Stimulated activated naive CD8-positive, alpha-beta T cell treated with anti-CD3 and anti-CD28 coated beads, Interleukin-15, Interleukin-2, amounts not matched to agents 100 ng/mL and 50 ng/mL, for 24 hours (primary cell): ENCODE measurements around the gene DNAI1.

Experiments
- H3K27ac Mint-ChIP-seq: one replicate; pipeline ENCODE4 v1.8.0; 2021; ENCODE audit warnings: mild to moderate bottlenecking, mixed read lengths
- H3K27me3 Mint-ChIP-seq: one replicate; pipeline ENCODE4 v1.8.0; 2021; ENCODE audit warnings: mixed read lengths
- H3K36me3 Mint-ChIP-seq: one replicate; pipeline ENCODE4 v1.8.0; 2021; ENCODE audit warnings: low read depth, mixed read lengths
- H3K4me1 Mint-ChIP-seq: one replicate; pipeline ENCODE4 v1.8.0; 2021; ENCODE audit warnings: low read depth, mixed read lengths
- H3K4me3 Mint-ChIP-seq: one replicate; pipeline ENCODE4 v1.8.0; 2021; ENCODE audit warnings: mild to moderate bottlenecking, mixed read lengths
- H3K9me3 Mint-ChIP-seq: one replicate; pipeline ENCODE4 v1.8.0; 2021; ENCODE audit warnings: mixed read lengths

Gene DNAI1

DNA sequence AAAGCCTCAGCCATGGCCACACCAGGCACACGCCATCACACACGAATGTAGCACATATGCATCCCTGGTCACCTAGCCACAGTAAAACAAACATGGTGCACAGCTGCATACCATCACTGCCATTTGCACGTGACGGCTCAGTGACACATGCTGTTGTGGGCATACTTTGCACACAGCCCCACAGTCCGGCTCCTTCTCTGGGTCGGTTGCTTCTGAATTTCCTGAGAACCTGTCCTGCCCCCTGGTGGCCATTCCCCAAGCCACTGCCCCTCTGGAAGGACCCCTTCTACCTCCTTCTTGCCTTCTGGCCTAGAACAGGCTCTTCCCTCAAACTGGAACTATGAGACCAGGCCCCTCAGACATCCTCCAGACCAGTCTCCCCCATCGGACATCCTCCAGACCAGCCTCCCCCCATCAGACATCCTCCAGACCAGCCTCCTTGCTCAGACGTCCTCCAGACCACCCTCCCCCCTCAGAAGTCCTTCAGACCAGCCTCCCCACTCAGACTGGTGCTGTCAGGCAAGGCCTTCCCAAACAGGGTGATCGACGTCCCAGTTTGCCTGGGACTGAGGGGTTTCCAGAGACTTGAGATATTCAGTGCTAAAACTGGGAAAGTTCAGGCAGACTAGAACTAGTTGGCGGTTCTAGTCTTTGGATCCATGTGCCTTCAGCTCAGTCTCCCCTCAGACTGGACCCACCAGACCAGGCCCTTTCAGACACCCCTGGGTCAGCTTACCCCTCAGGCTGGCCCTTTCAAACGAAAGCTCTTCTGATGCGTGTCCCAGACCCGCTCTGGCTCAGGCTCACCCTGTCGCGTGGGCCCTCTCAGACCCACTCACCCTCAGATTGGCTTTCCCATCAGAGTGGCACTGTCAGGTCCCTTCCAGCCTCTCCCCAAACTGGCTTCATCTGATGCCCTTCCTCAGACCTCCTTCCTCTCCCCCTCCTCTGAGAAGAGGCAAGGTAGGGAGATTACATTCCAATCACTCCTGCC is 88.5 kb downstream of the DNAI1 start:
- Mint-ChIP-seq H3K4me1 (no peaks in the 10 kb centered on the region), H3K9me3 (no peaks in the 10 kb centered on the region), H3K27ac (no peak overlapping the region), H3K27me3 (peaks cover 16% of the 10 kb centered on the region), H3K4me3 (no peak overlapping the region), H3K36me3 (no peaks in the 10 kb centered on the region)

DNA sequence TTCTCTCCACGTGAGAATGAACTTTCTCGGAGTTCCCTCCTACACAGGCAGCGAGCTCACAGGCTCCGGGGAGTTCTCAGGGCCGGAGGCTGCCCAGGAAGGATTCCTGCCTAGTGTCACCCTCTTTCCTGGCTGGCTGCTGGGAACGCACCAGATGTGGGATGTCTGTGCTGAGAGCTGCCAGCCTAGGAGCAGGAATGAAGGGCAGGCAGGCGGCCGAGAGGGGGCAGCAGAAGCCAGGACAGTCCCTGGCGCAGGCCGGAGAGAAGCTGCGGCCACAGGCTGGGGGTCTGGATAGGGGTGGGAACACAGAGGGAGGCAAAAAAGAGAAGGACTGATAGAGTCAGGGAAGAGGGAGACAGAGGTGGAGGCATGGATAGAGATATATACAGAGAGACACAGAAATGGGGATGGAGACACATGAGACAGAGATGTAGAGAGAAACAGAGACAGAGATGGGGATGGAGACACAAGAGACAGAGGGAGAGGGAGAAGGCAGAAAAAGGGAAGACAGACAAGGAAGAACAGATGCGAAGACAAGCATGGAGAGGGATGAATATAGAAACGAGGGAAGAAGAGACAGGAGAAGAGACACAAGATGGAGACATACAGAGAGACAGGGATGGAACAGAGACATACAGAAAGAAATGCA is 89.5 kb downstream of the DNAI1 start:
- Mint-ChIP-seq H3K36me3 (no peaks in the 10 kb centered on the region), H3K27me3 (peaks cover 16% of the 10 kb centered on the region), H3K9me3 (no peaks in the 10 kb centered on the region), H3K4me1 (no peaks in the 10 kb centered on the region), H3K4me3 (no peak overlapping the region), H3K27ac (no peak overlapping the region)

DNA sequence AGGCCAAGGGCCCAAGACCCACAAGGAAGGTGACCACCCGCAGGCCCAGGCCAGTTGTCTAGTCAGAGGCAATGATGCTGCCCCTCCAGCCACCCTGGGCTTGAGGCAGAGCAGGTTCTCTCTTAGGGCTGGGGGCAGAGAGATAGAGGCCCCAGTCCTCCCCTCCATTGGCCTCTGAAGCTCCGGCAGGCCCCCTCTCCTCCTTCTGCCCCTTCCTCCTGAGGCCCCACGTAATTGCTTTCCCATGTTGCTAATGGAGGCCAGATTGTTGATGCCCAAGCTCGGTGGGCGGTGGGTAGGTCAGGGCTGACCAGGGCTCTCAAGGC is 90.8 kb downstream of the DNAI1 start:
- peaks cover 14% of the 10 kb centered on the region for H3K27me3 Mint-ChIP-seq
- H3K9me3 Mint-ChIP-seq, result no peaks in the 10 kb centered on the region
- H3K27ac Mint-ChIP-seq, result no peak overlapping the region
- H3K36me3 Mint-ChIP-seq, result no peaks in the 10 kb centered on the region
- H3K4me3 Mint-ChIP-seq, result no peak overlapping the region
- H3K4me1 Mint-ChIP-seq, result no peaks in the 10 kb centered on the region

DNA sequence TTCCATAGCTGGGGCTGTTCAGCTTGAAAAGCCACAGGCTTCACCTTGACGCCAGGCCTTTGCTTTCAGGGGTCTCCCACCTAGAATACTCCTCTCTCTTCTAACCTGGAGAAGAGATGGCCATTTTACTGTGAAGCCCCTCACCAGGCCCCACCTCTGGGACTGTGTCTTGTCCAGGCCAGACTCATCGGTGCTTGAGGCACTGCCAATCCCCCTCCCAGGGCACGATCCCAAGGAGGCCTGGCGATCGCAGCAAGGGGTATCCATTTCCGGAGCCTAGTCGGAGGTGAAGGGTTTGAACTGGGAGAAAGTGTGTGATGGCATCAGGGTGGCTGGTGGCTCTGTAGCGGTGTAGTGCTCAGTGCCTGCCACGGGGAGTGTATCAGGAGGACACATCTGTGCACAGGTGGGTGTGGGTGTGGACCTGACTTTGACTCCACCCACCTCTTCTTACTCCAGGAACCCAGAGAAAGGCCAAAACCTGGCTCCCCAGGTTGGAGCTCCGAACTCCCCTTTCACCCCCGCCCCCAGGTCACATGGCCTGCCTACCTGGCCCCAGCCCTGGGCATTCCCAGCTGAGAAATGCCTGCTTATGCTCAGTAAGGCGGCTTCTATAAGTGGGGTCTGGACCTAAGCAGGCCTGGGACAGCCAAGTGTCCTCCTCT is 91.5 kb downstream of the DNAI1 start:
- peaks cover 16% of the 10 kb centered on the region for H3K27me3 Mint-ChIP-seq
- no peak overlapping the region for H3K4me3 Mint-ChIP-seq
- H3K36me3 Mint-ChIP-seq, result no peaks in the 10 kb centered on the region
- H3K9me3 Mint-ChIP-seq, result no peaks in the 10 kb centered on the region
- no peak overlapping the region for H3K27ac Mint-ChIP-seq
- H3K4me1 Mint-ChIP-seq, result no peaks in the 10 kb centered on the region

DNA sequence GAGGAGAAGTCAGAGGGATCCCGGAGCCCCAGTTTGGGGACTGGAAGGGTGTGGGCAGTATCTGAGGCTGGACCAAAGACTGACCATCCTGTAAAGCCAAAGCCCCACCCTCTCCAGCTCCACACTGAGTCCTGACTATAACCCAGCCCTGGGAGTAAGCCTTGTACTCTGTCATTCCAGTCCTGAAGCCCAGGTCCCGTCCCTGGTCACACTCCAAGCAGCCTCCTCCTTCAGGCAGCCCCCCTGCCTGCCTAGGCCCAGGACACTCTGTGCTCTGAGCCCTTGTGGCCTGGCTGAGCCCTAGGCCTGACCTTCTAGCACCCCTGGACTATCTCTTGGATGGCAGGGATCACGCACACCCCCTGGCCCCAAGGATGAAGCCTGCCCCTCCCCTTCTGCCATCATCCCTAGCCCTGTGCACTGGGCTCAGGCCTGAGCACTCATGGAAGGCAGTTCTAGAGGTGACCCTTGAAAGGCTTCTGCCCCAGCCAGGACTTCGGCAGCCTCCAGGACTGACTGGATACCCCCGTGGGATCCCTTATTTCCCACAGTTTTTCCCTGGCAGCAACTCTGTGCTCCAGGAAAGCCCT is 92.2 kb downstream of the DNAI1 start:
- Mint-ChIP-seq H3K36me3 (no peaks in the 10 kb centered on the region), H3K9me3 (no peaks in the 10 kb centered on the region), H3K4me3 (no peak overlapping the region), H3K27me3 (peaks cover 12% of the 10 kb centered on the region), H3K27ac (no peak overlapping the region), H3K4me1 (no peaks in the 10 kb centered on the region)

DNA sequence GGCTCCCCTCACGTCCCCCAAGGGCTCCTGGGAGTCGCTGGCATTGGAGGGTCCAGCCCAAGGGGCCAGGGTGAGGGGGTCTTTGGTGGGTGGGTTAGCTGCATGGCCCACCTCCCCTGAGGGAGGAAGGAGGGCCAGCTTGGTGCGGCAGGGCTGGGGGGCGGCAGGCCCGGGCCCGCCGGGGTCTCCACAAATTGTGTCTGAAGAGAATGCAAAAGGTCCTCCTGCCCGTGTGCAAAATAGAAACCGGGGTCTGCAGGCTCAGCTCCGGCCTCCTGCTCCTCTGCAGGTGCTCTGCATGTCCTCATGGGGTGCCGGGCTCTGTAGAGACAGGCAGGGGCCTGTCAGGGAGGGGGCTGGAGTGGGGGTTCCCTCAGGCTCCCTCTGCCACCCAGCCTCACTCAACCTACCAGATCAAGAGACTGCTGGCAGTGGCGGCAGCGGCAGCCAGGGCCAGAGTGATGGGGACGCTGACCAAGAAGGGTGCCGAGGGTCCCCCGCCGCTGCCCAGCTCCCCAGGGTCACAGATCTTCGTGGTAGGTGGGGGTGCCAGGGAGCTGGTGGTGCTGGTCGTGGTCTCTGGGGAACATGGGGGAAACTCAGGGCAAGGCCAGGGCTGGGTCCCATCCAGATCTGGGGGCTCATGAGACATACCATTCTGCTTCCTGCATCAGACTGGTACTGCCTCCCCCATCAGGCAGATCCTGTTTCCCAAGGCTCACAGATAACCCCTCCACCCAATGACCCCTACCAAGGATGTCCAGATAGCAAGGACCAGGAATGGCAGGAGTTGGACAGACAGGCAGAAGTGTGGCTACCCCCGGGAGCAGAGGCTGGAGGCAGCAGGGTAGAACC is 93.4 kb downstream of the DNAI1 start:
- H3K36me3 Mint-ChIP-seq, result no peaks in the 10 kb centered on the region

DNA sequence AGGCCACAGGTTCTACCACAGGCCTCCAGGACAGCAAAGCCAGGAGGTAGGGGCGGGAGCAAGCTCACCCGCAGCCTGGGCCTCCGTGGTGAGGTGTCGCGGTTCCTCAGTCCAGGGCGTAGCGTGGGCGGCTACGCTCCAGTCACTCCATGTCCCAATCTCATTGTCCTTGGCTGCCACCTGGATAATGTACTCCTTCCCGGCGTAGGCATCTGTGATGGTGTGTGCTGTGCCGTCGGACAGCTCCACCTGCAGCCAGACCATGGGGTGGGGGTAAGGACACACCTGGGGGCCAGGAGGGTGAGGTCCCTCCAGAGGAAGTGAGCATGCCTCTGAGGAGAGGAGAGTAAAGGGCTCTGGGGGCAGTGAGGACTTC is 94.0 kb downstream of the DNAI1 start:
- no peak overlapping the region for H3K27ac Mint-ChIP-seq
- H3K4me1 Mint-ChIP-seq, result no peaks in the 10 kb centered on the region
- H3K9me3 Mint-ChIP-seq, result no peaks in the 10 kb centered on the region
- no peaks in the 10 kb centered on the region for H3K36me3 Mint-ChIP-seq
- H3K27me3 Mint-ChIP-seq, result peaks cover 12% of the 10 kb centered on the region
- H3K4me3 Mint-ChIP-seq, result no peak overlapping the region

More for the DNA sequence above, 93.4 kb downstream of the DNAI1 start:
- no peak overlapping the region for H3K27ac Mint-ChIP-seq
- no peaks in the 10 kb centered on the region for H3K9me3 Mint-ChIP-seq
- H3K4me1 Mint-ChIP-seq, result no peaks in the 10 kb centered on the region
- peaks cover 12% of the 10 kb centered on the region for H3K27me3 Mint-ChIP-seq
- no peak overlapping the region for H3K4me3 Mint-ChIP-seq

DNA sequence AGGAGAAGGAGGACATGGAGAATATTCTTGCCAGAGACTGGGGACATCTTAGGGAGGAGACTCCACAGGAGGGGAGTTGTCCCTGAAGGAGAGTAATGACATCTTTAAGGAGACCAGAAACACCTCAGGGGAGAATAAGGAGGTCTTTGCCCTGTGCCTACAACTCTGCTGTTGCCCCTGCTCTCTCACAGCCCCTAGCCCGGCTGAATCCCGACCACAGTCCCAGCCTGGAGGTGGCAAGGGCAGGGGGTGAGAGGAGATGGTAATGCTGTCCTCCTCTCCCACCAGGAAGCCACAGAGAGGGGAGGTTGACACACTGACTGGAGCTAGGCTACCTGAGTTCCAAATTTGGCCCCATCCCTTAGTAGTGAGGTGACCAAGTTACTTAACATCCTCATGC is 94.4 kb downstream of the DNAI1 start:
- Mint-ChIP-seq H3K9me3 (no peaks in the 10 kb centered on the region), H3K4me3 (no peak overlapping the region), H3K27me3 (peaks cover 12% of the 10 kb centered on the region), H3K36me3 (no peaks in the 10 kb centered on the region), H3K4me1 (no peaks in the 10 kb centered on the region), H3K27ac (no peak overlapping the region)

DNA sequence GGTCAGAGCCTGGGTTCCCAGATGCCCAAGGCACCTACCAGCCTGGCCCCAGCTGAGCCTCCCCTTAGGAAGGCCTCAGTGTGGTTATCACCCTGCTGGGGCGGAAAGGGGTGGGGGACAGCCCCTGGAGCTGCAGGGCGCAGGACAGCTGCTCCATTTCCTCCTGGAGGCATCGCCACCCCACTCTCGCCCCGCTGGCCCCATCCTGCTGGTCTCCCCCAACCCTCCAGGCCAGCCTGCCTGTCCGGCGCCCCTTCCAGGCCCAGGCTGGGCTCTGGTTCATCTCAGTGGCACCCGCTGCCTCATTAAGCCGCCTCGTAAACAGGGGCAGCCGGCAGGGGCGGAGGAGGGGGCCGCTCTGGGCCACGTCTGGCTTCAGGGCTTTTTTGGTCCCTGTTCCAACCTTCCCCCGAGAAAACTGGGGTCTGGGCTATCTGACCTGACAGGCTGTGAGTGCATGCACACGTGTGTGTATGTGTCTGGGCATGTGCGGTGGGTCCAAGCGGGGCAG is 95.0 kb downstream of the DNAI1 start:
- peaks cover 10% of the 10 kb centered on the region for H3K27me3 Mint-ChIP-seq
- no peaks in the 10 kb centered on the region for H3K36me3 Mint-ChIP-seq

DNA sequence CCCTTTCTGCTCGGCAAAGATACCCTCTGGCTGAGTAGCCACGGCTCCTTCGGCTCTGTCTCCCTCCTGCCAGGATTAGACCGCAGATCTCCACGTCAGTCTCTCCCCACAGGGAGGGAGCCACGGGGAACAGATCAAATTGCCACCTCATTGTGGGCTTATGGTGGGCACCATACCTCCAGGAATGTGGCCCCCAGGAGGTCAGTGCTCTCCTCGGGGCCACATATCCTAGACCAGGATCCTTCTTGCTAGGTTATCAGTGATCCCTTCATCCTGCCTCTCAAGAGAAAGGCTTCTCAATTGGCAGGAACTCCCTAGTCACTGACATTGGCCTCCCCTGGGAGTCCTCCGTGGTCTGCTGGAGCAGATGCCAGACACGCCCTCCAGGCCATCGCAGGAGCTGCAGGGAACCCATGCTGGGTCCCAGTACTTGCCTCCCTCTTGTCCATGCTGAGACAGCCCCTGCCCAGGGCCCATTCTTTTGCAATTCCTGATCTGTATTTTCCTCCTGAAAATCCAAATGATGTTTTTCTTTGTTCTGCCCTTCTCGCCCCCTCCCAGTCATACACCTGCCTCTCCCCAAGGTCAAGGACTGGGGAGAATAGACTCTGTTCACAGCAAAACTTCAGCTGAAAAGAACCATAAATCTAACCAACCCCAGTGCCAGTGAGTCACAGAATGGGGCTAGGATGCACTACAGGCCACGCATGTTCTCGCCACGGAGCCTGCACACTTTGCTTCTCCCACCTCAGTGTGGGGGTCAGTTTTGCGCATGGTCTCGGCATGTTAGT is 95.8 kb downstream of the DNAI1 start:
- no peak overlapping the region for H3K4me3 Mint-ChIP-seq
- no peak overlapping the region for H3K27ac Mint-ChIP-seq
- no peaks in the 10 kb centered on the region for H3K9me3 Mint-ChIP-seq
- no peaks in the 10 kb centered on the region for H3K36me3 Mint-ChIP-seq
- H3K27me3 Mint-ChIP-seq, result peaks cover 13% of the 10 kb centered on the region
- H3K4me1 Mint-ChIP-seq, result no peaks in the 10 kb centered on the region

More for the DNA sequence above, 95.0 kb downstream of the DNAI1 start:
- Mint-ChIP-seq H3K4me1 (no peaks in the 10 kb centered on the region), H3K27ac (no peak overlapping the region), H3K9me3 (no peaks in the 10 kb centered on the region), H3K4me3 (no peak overlapping the region)

DNA sequence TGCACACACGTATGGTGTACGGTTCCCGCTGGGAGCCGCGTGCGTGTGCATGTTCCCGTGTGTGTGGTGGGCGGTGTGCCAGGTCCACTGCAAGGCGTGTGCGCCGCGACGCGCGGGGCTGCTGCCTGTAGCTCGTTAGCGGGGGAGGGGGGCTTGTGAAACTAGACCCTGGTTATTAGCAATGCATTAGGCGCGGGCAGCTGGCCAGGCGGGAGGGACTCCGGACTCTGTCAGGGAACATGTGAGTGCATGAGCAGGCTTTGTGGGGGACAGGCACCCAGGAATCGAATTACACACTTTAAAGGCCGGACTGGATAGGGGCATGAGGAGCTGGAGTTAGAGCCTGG is 96.4 kb downstream of the DNAI1 start:
- Mint-ChIP-seq H3K36me3 (no peaks in the 10 kb centered on the region), H3K4me1 (no peaks in the 10 kb centered on the region), H3K9me3 (no peaks in the 10 kb centered on the region), H3K27me3 (peaks cover 16% of the 10 kb centered on the region), H3K27ac (no peak overlapping the region), H3K4me3 (no peak overlapping the region)

DNA sequence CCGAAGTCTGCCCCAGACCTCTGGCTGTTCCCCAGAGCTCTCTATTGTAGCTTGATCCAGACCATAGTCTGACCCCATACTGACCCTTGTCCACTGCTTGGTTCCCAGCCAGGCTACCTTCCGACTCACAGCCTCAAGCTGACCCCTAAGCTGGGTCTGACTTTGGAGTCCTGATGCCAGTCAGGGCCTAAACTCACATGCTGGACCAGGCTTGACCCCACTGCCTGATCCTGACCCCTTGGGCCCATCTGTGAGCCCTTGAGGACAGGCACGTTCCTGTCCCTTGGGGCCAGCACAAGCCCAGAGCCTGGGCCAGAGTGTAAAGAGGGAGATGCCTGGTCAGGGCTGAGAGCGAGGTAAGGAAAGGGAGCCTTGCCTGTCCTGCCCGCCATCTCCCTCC is 96.9 kb downstream of the DNAI1 start:
- H3K27me3 Mint-ChIP-seq, result peaks cover 20% of the 10 kb centered on the region
- no peak overlapping the region for H3K27ac Mint-ChIP-seq
- no peak overlapping the region for H3K4me3 Mint-ChIP-seq
- no peaks in the 10 kb centered on the region for H3K9me3 Mint-ChIP-seq
- H3K4me1 Mint-ChIP-seq, result no peaks in the 10 kb centered on the region
- H3K36me3 Mint-ChIP-seq, result no peaks in the 10 kb centered on the region

DNA sequence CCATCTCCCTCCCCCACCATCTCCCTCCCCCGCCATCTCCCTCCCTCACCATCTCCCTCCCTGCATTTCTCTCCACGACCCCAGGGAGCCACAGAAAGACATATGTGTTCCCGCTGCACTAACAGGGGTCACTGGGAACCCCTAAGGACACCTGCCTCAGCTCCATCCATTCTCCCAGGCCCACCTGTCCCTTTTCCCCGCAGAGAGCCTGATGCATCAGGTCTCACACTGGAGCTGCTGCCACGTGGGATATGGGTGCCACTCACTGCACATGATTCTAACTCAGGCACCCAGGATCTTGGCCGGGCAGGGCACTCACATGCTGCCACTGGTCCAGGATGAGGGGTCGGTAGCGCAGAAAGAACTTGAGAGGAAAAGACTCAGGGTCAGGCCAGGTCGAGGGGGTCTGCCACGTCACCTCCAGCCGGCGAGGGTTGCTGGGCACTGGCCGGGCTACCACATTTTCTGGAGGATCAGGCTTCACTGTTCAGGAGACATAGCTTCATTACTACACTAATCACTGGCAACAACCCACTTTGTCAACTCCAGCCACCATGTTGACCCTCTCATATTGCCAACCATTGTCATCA is 97.4 kb downstream of the DNAI1 start:
- Mint-ChIP-seq H3K27ac (no peak overlapping the region), H3K4me3 (no peak overlapping the region), H3K36me3 (no peaks in the 10 kb centered on the region), H3K4me1 (no peaks in the 10 kb centered on the region), H3K9me3 (no peaks in the 10 kb centered on the region), H3K27me3 (peaks cover 21% of the 10 kb centered on the region)
